Effector memory CD4-positive, alpha-beta T cell (primary cell): ENCODE measurements around the gene SHQ1.

Source experiments
- DNase-seq, 3 donors: peaks; one replicate each; pipeline ENCODE4 v3.0.0-alpha.2; 2020
- H3K27ac ChIP-seq: 2 replicates; pipeline ENCODE4 v1.7.0; 2013; ENCODE audit warnings: mild to moderate bottlenecking, low read length, moderate library complexity; ENCODE audit not compliant: insufficient read depth, poor library complexity, severe bottlenecking
- H3K27me3 ChIP-seq: replicated peaks from 2 replicates; pipeline ENCODE4 v1.7.0; 2013; ENCODE audit warnings: mild to moderate bottlenecking, low read length; ENCODE audit not compliant: insufficient read depth, control insufficient read depth, poor library complexity, severe bottlenecking
- H3K36me3 ChIP-seq: 2 replicates; pipeline ENCODE4 v1.7.0; 2013; ENCODE audit warnings: mild to moderate bottlenecking, low read length, moderate library complexity; ENCODE audit not compliant: control insufficient read depth, insufficient read depth
- H3K4me1 ChIP-seq: 2 replicates; pipeline ENCODE4 v1.7.0; 2013; ENCODE audit warnings: low read length, mild to moderate bottlenecking; ENCODE audit not compliant: control insufficient read depth, insufficient read depth, poor library complexity, severe bottlenecking
- H3K4me3 ChIP-seq: 2 replicates; pipeline ENCODE4 v1.7.0; 2013; ENCODE audit warnings: low read length, low read depth, mild to moderate bottlenecking; ENCODE audit not compliant: insufficient read depth, poor library complexity, severe bottlenecking
- H3K9me3 ChIP-seq: 2 replicates; pipeline ENCODE4 v1.7.0; 2013; ENCODE audit warnings: mild to moderate bottlenecking, low read length, moderate library complexity; ENCODE audit not compliant: control insufficient read depth

SHQ1 gene

GRCh38 chr3:72699631-72700030, 148.6 kb downstream of the SHQ1 start:
- Histone ChIP-seq H3K4me1 (no peaks in the 10 kb centered on the region), H3K4me3 (no peak overlapping the region), H3K9me3 (no peaks in the 10 kb centered on the region), H3K36me3 (no peaks in the 10 kb centered on the region), H3K27ac (no peak overlapping the region), H3K27me3 (no peaks in the 10 kb centered on the region)
- DNase-seq = no peak
